ENCODE results near the gene FBXL16.

Gene FBXL16

GRCh38 chr16:680967-681745, 24.4 kb downstream of the FBXL16 start:
- no peak for TF ChIP-seq CTCF (IDR thresholded peaks at IDR 0.05)
- H3K27me3 ChIP-seq: peaks cover 0 to 8% of the 10 kb centered on the region in 2 donors
- peaks cover 3 to 71% (median 51%) of the 10 kb centered on the region in 4 donors for H3K4me1 ChIP-seq
- DNase-seq: no peak
- H3K27ac ChIP-seq: peak overlapping the region; percentile 79 to 87
- no peaks in the 10 kb centered on the region for H3K9me3 ChIP-seq
- H3K36me3 ChIP-seq: peaks cover 17 to 32% (median 18%) of the 10 kb centered on the region in 3 donors
- H3K4me3 ChIP-seq: peak overlapping the region; percentile 60 to 81
- intact Hi-C loops (cut with DNase I; ENCODE audit: low total_unique reads): no loop called here

DNA sequence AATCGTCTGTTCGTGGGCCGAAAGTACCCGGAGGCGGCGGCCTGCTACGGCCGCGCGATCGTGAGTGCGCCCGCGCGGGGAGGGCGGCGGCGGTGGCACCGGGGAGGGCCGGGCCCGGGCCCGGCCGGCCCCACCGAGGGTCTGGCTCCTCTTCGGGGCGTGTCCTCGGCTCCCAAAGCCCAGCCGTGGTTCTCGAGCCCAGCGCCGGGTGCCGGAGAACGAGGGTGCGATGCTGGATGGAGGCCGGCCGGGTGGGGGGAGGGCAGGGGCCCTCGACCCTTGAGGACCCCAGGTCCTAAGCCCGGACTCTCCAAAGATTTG, 25.0 kb downstream of the FBXL16 start:
- TF ChIP-seq CTCF (IDR thresholded peaks at IDR 0.05): no peak
- peaks cover 17 to 27% (median 18%) of the 10 kb centered on the region in 3 donors for H3K36me3 ChIP-seq
- no peaks in the 10 kb centered on the region for H3K9me3 ChIP-seq
- peak overlapping the region; percentile 60 to 81 for H3K4me3 ChIP-seq
- H3K27me3 ChIP-seq: peaks cover 0 to 8% of the 10 kb centered on the region in 2 donors
- intact Hi-C loops (cut with DNase I; ENCODE audit: low total_unique reads): no loop called here
- DNase-seq: no peak
- H3K4me1 ChIP-seq: peaks cover 3 to 71% (median 54%) of the 10 kb centered on the region in 4 donors
- peak overlapping the region; percentile 79 to 87 for H3K27ac ChIP-seq

GRCh38 chr16:679814-680624, 25.6 kb downstream of the FBXL16 start, which contains the start of gene STUB1:
Gene STUB1 (plus strand): TSS chr16:680410. CDS start chr16:680526, 116 bp downstream.
- peaks cover 3 to 71% (median 54%) of the 10 kb centered on the region in 4 donors for H3K4me1 ChIP-seq
- no peak for TF ChIP-seq CTCF (IDR thresholded peaks at IDR 0.05)
- peaks cover 17 to 24% (median 18%) of the 10 kb centered on the region in 3 donors for H3K36me3 ChIP-seq
- peak within 1 kb of the TSS; percentile 60 to 81 for H3K4me3 ChIP-seq
- peaks cover 0 to 8% of the 10 kb centered on the region in 2 donors for H3K27me3 ChIP-seq
- intact Hi-C loops (cut with DNase I; ENCODE audit: low total_unique reads): no loop called here
- H3K27ac ChIP-seq: peak within 1 kb of the TSS; percentile 79 to 87
- H3K9me3 ChIP-seq: no peaks in the 10 kb centered on the region
- DNase-seq: peak; percentile 80 to 92

- peak; percentile 59 to 87 for DNase-seq
- H3K27ac ChIP-seq: peak overlapping the region; percentile 79 to 87
- peaks cover 0 to 8% of the 10 kb centered on the region in 2 donors for H3K27me3 ChIP-seq
- peaks cover 17 to 31% (median 18%) of the 10 kb centered on the region in 3 donors for H3K36me3 ChIP-seq
- H3K9me3 ChIP-seq: no peaks in the 10 kb centered on the region
- peak overlapping the region; percentile 60 to 81 for H3K4me3 ChIP-seq
- TF ChIP-seq CTCF (IDR thresholded peaks at IDR 0.05): no peak
- peaks cover 3 to 67% (median 50%) of the 10 kb centered on the region in 4 donors for H3K4me1 ChIP-seq
- intact Hi-C loops (cut with DNase I; ENCODE audit: low total_unique reads): no loop called here
Observed at GRCh38 chr16:678858-679813, 26.5 kb downstream of the FBXL16 start.
